ENCODE data around the gene NPIPB2.
"Not testable (repeated sequence)": the region's sequence is repeated elsewhere in the genome, so short reads cannot be mapped to it uniquely, and the experiment has no call there.

Gene NPIPB2

GRCh38 chr16:11941945-11942344 is at the start of gene NPIPB2:
TSS of gene NPIPB2 (minus strand) at chr16:11942045. CDS start at chr16:11942045, 0 bp downstream.
- not testable (repeated sequence) for H2AFZ ChIP-seq (ENCODE audit: low read depth, low read length); H3K4me1 ChIP-seq (ENCODE audit: insufficient read depth, low read length); H3K9ac ChIP-seq (ENCODE audit: low read depth, low read length); H3K79me2 ChIP-seq (ENCODE audit: insufficient read depth, low read length); H3K9me3 ChIP-seq (ENCODE audit: insufficient read depth, low read length, severe bottlenecking); H3K36me3 ChIP-seq (ENCODE audit: insufficient read depth, low read length); H4K20me1 ChIP-seq (ENCODE audit: insufficient read depth, low read length); H3K27ac ChIP-seq (ENCODE audit: low read length); ATAC-seq (ENCODE audit: insufficient read depth, low read depth); H3K4me2 ChIP-seq (ENCODE audit: insufficient read depth, low read length); H3K27me3 ChIP-seq (ENCODE audit: insufficient read depth, low read length, poor library complexity); DNase-seq; H3K4me3 ChIP-seq (ENCODE audit: low read depth in 1 of 2, low read length in 2 of 2)

- DNase-seq = no peak
- ATAC-seq (ENCODE audit: insufficient read depth, low read depth) = no peak
- H3K4me2 ChIP-seq (ENCODE audit: insufficient read depth, low read length) = no peak overlapping the region
- no peaks in the 10 kb centered on the region for H3K27me3 ChIP-seq (ENCODE audit: insufficient read depth, low read length, poor library complexity)
- H3K4me1 ChIP-seq (ENCODE audit: insufficient read depth, low read length) = no peaks in the 10 kb centered on the region
- no peak overlapping the region for H2AFZ ChIP-seq (ENCODE audit: low read depth, low read length)
- no peak overlapping the region for H3K9ac ChIP-seq (ENCODE audit: low read depth, low read length)
- H4K20me1 ChIP-seq (ENCODE audit: insufficient read depth, low read length) = peaks cover 5% of the 10 kb centered on the region; the same call in 1 of the 2 replicates
- TF ChIP-seq EZH2 (IDR thresholded peaks at IDR 0.05; ENCODE audit: borderline replicate concordance, low read depth, low read length, severe bottlenecking) (no peak), CTCF (IDR thresholded peaks at IDR 0.05; ENCODE audit: borderline replicate concordance, extremely low read depth, low read length, poor library complexity, severe bottlenecking) (no peak)
- no peaks in the 10 kb centered on the region; the same call in 1 of the 2 replicates for H3K79me2 ChIP-seq (ENCODE audit: insufficient read depth, low read length)
- no peak overlapping the region for H3K27ac ChIP-seq (ENCODE audit: low read length)
- no peaks in the 10 kb centered on the region for H3K9me3 ChIP-seq (ENCODE audit: insufficient read depth, low read length, severe bottlenecking)
- no peak overlapping the region for H3K4me3 ChIP-seq (ENCODE audit: low read depth in 1 of 2, low read length in 2 of 2)
- no peaks in the 10 kb centered on the region for H3K36me3 ChIP-seq (ENCODE audit: insufficient read depth, low read length)
Measured at GRCh38 chr16:11990702-11991390, 49.0 kb upstream of the NPIPB2 start.

GRCh38 chr16:11988258-11988978 is 46.6 kb upstream of the NPIPB2 start:
- no peaks in the 10 kb centered on the region for H3K27me3 ChIP-seq (ENCODE audit: insufficient read depth, low read length, poor library complexity)
- H4K20me1 ChIP-seq (ENCODE audit: insufficient read depth, low read length) = peaks cover 8% of the 10 kb centered on the region
- no peaks in the 10 kb centered on the region for H3K9me3 ChIP-seq (ENCODE audit: insufficient read depth, low read length, severe bottlenecking)
- no peak for TF ChIP-seq CTCF (IDR thresholded peaks at IDR 0.05; ENCODE audit: borderline replicate concordance, extremely low read depth, low read length, poor library complexity, severe bottlenecking)
- no peak for TF ChIP-seq EZH2 (IDR thresholded peaks at IDR 0.05; ENCODE audit: borderline replicate concordance, low read depth, low read length, severe bottlenecking)
- H3K4me3 ChIP-seq (ENCODE audit: low read depth in 1 of 2, low read length in 2 of 2) = no peak overlapping the region
- H3K79me2 ChIP-seq (ENCODE audit: insufficient read depth, low read length) = no peaks in the 10 kb centered on the region; the same call in 1 of the 2 replicates
- no peak overlapping the region for H3K27ac ChIP-seq (ENCODE audit: low read length)
- H3K4me2 ChIP-seq (ENCODE audit: insufficient read depth, low read length) = no peak overlapping the region
- H3K36me3 ChIP-seq (ENCODE audit: insufficient read depth, low read length) = no peaks in the 10 kb centered on the region
- ATAC-seq (ENCODE audit: insufficient read depth, low read depth) (no peak), DNase-seq (no peak)
- H2AFZ ChIP-seq (ENCODE audit: low read depth, low read length) = no peak overlapping the region
- H3K4me1 ChIP-seq (ENCODE audit: insufficient read depth, low read length) = no peaks in the 10 kb centered on the region
- no peak overlapping the region for H3K9ac ChIP-seq (ENCODE audit: low read depth, low read length)

GRCh38 chr16:11986521-11987057 is 44.7 kb upstream of the NPIPB2 start:
- no peak overlapping the region for H3K27ac ChIP-seq (ENCODE audit: low read length)
- ATAC-seq (ENCODE audit: insufficient read depth, low read depth) (no peak), DNase-seq (no peak)
- no peaks in the 10 kb centered on the region for H3K27me3 ChIP-seq (ENCODE audit: insufficient read depth, low read length, poor library complexity)
- TF ChIP-seq EZH2 (IDR thresholded peaks at IDR 0.05; ENCODE audit: borderline replicate concordance, low read depth, low read length, severe bottlenecking) = no peak
- no peak for TF ChIP-seq CTCF (IDR thresholded peaks at IDR 0.05; ENCODE audit: borderline replicate concordance, extremely low read depth, low read length, poor library complexity, severe bottlenecking)
- H3K4me3 ChIP-seq (ENCODE audit: low read depth in 1 of 2, low read length in 2 of 2) = no peak overlapping the region
- no peak overlapping the region for H3K9ac ChIP-seq (ENCODE audit: low read depth, low read length)
- no peaks in the 10 kb centered on the region for H3K4me1 ChIP-seq (ENCODE audit: insufficient read depth, low read length)
- H3K36me3 ChIP-seq (ENCODE audit: insufficient read depth, low read length) = no peaks in the 10 kb centered on the region
- peaks cover 8% of the 10 kb centered on the region for H4K20me1 ChIP-seq (ENCODE audit: insufficient read depth, low read length)
- no peaks in the 10 kb centered on the region; the same call in 1 of the 2 replicates for H3K79me2 ChIP-seq (ENCODE audit: insufficient read depth, low read length)
- no peaks in the 10 kb centered on the region for H3K9me3 ChIP-seq (ENCODE audit: insufficient read depth, low read length, severe bottlenecking)
- H2AFZ ChIP-seq (ENCODE audit: low read depth, low read length) = no peak overlapping the region
- no peak overlapping the region for H3K4me2 ChIP-seq (ENCODE audit: insufficient read depth, low read length)
